Embryonic facial prominence (tissue), 1 donor: ENCODE results near the gene FASTKD1.
"Not testable (repeated sequence)": the region's sequence is repeated elsewhere in the genome, so short reads cannot be mapped to it uniquely, and the experiment has no call there.

ENCODE experiments used
- DNase-seq: peaks from one replicate; pipeline ENCODE4 v3.0.0-alpha.2; 2016; ENCODE audit errors: extremely low spot score

FASTKD1 gene, protein sequence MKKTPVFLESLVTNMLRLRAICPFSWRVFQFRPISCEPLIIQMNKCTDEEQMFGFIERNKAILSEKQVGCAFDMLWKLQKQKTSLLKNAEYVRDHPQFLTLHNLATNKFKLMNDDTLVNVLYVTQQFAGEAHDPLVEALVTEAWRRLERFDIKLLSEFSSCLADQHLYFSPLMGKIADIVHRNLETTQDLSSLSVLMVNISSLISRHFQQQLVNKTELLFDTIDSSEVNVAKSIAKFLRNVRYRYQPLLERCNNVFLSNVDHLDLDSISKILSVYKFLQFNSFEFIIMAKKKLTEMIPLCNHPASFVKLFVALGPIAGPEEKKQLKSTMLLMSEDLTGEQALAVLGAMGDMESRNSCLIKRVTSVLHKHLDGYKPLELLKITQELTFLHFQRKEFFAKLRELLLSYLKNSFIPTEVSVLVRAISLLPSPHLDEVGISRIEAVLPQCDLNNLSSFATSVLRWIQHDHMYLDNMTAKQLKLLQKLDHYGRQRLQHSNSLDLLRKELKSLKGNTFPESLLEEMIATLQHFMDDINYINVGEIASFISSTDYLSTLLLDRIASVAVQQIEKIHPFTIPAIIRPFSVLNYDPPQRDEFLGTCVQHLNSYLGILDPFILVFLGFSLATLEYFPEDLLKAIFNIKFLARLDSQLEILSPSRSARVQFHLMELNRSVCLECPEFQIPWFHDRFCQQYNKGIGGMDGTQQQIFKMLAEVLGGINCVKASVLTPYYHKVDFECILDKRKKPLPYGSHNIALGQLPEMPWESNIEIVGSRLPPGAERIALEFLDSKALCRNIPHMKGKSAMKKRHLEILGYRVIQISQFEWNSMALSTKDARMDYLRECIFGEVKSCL

DNA sequence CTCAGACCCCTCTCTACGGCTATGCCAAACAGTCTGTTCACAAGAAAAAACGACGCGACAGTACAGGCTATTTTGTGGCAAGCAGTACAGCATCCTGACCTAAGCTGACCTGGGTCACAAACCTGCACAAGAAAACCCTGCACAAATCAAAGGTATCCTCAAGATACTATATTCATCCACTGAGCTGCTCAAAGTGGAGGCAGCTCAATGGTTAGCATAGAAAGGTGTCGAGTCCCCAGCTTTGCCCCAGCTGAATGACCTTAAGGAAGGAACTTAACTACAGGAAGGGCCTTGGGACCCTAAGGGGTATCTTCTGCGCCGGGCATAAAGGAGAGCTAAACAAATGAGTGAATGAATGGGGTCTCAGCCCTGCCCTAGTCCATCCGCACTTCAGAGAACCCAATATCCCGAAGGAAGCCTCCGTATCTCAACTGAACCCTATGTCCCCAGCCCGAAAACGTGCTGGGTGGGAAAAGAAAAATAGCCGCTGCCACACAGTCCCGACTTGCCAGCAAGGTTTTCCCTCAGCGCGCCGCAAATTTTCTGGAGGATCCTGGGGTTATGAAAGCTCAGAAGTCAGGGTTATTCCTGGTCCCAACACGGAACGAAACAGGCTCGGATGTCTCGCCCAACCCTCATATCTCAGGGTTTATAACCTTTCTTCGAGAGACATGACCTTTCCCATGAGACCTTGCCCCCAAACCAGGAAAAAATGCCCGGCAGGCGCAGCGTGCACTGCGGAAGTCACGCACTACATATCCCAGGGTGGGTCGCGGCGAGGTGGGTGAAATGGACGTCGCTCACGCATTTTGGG lies at the start of gene FASTKD1:
Gene FASTKD1, minus strand, starts transcription at position 706 of the 814 bp plus-strand sequence. CDS start 1,836 bp downstream, outside the sequence.
- DNase-seq: peak; percentile 81

DNA sequence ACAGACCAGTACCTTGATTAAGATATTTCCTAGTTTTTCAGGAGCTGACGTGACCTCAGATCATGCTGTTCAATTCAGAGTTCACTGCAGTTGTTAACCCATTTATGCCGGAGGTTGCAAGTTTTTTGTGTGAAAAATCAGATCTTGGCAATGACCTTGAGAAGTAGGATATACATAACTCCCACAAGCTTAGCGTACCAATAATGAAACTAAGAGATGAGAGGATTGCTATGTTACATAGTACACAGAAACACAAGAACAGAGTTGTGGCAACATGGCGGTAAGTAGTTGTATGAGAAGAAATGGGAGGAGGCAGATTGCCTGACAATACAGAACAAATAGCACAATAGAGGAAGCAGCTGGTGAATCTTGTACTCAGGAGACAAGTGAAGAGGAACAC lies 49.6 kb upstream of the FASTKD1 start:
- DNase-seq: no peak

DNA sequence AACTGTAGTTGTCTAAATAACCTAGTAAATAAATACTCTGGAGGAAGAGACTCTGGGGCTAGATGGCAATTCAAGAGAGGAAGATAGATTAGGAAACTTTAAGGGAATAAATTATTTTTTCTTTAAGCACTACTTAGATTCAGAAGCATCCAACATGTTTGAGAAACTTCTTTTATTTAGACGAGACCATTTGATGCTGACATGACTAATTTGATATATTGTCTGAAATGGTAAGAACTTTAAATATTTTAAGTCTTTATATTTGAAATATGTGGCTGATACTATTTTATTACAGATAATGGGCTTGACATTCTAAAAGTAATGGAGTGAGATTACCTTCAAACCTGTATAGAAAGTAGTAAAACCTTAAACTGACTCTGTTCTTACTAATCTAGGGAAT lies 46.8 kb upstream of the FASTKD1 start:
- no peak for DNase-seq

DNA sequence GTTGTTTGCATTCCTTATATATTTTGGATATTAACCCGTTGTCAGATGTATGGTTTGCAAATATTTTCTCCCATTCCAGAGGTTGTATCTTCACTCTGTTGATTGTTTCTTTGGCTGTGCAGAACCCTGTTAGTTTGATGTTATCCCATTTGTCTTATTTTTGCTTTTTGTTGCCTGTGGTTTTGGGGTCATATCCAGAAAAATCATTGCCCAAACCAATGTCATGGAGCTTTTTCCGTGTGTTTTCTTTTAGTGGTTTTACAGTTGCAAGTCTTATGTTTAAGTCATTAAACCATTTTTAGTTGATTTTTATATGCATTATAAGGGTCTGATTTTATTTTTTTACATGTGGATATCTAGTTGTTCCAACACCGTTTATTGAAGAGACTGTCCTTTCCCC lies 46.3 kb upstream of the FASTKD1 start:
- no peak for DNase-seq

DNA sequence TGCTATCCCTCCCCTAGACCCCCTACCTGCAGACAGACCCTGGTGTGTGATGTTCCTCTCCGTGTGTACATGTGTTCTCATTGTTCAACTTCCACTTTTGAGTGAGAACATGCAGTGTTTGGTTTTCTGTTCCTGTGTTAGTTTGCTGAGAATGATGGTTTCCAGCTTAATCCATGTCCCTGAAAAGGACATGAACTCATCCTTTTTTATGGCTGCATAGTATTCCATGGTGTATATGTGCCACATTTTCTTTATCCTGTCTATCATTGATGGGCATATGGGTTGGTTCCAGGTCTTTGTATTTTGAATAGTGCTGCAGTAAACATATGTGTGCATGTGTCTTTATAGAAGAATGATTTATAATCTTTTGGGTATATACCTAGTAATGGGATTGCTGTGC lies 42.3 kb upstream of the FASTKD1 start:
- not testable (repeated sequence) for DNase-seq

DNA sequence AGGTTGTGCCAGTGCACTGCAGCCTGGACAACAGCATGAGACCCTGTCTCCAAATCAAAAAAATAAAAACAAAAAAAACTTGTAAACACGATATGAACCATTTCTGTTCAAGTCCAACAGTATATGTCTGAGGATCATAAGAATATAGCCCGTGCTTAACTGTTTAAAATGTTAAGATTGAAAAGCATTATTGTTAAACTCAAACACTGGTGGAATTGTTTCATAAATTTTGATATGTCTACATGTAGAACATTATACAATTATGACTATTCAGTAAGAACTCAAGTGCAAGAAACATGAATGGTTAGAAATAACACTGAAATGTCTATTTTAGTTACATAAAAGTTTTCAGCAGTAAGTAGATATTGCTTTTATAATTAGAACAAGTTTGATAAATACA lies 40.2 kb upstream of the FASTKD1 start:
- DNase-seq: no peak

DNA sequence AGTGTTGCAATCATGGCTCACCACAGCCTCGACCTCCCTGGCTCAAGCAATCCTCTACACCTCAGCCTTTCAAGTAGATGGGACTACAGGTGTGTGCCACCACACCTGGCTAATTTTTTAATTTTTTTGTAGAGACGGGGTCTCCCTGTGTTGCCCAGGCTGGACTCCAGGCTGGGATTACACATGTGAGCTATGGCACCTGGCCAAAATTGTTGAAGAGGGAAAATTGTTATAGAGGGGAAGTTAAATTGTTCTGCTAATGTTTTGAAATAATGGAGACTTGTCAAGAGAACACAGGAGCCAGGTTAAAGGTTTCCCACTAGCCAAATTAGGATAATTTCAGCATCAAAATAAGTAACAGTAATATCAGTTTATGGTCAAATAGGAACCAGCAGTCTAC lies 35.6 kb upstream of the FASTKD1 start:
- no peak for DNase-seq

DNA sequence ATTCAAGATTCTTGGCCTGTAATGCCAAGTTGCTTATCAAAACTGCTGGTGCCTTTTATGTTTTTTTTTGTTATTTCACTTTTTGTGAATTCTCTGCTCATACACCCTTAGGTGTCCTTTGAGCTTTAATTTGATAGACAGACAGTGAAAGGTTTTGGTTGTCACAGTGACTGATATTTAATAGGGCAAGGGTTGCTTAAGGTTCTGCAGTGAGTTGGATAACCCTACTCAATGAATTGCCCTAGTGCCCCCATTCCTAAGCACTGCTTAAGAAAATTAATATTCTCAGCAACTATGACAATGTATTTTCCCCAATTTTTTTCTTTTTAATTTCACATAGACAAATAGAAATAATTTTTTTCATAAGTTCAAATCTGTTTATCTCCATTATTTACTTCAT lies 25.9 kb upstream of the FASTKD1 start:
- DNase-seq: no peak

DNA sequence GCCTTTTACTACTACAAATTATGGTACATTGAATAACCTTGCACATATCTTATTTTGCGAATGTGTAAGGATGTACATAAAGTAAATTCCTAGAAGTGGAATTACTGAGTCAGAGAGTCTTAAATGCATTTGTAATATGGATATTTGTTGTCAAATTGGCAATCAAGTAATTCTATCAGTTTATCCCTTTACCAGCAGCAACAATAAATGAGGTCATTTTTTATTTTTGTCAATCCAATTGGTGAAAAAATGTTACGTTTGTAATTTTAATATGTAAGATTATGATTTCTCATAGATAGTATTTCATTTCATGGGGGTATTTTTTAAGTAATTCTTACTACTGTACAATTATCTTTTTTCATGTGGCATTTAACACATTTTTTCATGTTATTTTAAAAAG lies 25.3 kb upstream of the FASTKD1 start:
- DNase-seq: no peak

DNA sequence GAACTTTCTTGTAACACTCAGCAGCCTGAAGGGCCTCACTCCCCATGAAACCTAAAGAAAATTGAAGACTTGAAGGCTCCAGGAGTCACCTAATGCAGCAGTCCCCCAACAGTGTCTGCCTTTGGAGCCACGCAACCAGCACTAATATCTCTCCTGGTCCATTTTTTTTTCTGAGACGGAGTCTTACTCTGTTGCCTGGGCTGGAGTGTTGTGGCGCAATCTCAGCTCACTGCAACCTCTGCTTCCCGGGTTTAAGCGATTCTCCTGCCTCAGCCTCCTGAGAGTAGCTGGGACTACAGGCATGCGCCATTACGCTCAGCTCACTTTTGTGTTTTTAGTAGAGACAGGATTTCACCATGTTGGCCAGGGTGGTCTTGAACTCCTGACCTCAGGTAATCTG lies 22.9 kb upstream of the FASTKD1 start:
- not testable (repeated sequence) for DNase-seq

DNA sequence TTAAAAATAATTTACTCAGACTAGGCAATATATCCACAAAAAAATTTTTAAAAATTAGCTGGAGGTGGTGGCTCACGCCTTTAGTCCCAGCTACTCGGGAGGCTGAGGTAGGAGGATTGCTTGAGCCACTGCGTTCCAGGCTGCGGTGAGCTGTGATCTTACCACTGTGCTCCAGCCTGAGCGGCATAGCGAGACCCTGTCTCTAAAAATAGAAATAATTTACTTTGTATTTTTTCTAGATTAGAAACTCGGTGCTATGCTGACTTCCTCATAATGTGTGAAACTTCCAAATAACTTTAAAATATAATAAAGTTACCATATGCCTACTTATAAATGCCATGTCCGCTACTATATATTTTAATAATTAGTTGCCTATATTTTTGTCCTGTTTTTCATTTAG lies 17.1 kb upstream of the FASTKD1 start:
- DNase-seq: no peak

DNA sequence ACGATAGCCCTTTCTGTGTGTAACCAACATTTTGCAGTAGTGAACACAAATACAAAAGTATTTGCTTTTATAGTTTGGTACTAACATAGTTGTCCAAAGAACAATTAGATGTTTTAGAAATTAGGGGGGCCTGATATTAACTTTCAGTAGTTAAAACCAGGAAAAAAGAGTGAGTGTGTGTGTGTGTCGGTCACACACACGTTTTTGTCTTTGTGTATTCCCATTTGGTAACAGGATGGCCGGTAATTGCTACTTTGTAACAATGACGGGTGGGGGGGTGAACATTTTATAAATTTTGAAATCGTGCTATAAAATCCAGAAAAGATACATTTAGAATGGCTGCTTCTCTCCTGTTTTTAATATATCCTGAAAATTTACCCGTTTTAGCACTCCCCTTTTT lies 12.0 kb upstream of the FASTKD1 start:
- DNase-seq: no peak

DNA sequence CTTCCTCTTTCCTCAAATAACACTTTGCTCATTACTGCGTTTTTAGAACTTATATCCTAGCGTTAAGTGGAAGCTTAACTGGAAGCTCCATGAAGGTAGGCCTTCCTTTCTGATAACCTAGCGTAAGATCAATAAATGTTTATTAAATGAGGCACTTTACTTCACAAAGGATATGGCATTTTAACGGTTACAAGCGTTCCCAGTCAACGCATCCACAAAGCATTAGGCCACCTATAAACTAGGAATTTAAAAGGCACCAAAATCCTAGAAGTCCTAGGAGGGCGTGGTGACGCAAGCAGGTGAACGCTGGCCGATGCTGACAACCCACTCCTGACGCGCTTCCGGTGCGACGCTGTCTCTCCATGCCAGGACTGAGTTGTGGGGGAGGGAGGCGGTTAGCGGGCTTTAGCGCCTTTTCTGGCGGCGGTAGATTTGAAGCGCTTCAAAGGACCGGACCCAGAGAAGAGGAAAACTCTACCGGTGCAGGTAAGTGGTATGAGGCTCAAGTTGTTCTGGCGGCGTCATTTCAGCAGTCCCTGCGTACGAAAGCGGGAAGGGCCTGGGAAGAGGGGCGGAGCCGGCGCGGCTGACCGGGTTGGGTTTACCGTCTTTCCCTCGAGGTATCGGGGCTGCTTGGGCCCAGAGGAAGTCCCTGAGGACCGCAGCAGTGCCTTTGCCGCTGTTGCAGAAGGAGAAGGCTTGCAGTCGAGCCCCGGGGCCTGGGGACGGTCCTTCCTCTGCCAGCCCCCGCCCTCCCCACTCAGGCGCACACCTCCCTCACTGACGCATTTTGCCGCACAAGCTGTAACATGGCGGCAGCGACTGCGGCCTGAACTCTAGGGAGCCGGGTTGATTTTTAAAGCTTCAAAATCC lies 10.6 kb upstream of the FASTKD1 start, which contains the start of gene PPIG:
Gene PPIG, plus strand, starts transcription at position 347 of the 873 bp plus-strand sequence. CDS start 19,691 bp downstream, outside the sequence.
- peak; percentile 92 for DNase-seq

DNA sequence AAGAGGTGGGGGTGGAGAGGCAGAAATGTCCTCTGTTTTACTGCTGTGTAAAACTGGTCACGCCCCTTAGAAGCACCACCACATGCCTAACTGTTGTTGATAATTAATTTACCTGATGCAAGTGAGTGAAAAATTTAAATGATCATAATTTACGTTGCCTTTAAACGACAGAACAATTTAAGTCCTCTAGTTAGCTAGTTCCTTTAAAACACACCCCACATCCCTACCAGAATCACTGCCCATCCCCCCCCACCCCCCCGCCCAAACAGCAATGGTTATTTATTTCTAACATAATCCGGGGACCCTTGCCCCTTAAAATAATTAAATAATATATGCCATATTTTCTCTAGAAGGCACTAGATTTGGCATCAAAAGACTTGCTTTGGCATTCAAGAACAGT lies 9.9 kb upstream of the FASTKD1 start:
- no peak for DNase-seq

DNA sequence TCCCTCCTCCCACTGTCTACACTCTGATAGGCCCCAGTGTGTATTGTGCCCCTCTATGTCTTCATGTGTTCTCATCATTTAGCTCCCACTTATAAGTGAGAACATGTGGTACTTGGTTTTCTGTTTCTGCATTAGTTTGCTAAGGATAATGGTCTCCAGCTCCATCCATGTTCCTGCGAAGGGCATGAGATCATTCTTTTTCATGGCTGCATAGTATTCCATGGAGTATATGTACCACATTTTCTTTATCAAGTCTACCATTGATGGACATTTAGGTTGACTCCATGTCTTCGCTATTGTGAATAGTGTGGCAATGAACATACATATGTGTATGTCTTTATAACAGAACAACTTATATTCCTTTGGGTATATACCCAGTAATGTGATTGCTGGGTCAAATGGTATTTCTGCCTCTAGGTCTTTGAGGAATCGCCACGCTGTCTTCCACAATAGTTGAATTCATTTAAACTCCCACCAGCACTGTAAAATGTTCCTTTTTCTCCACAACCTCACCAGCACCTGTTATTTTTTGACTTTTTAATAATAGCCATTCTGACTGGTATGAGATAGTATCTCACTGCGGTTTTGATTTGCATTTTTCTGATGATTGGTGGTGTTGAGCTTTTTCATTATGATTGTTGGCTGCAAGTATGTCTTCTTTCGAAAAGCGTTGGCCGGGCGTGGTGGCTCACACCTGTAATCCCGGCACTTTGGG lies 9.0 kb upstream of the FASTKD1 start:
- not testable (repeated sequence) for DNase-seq

DNA sequence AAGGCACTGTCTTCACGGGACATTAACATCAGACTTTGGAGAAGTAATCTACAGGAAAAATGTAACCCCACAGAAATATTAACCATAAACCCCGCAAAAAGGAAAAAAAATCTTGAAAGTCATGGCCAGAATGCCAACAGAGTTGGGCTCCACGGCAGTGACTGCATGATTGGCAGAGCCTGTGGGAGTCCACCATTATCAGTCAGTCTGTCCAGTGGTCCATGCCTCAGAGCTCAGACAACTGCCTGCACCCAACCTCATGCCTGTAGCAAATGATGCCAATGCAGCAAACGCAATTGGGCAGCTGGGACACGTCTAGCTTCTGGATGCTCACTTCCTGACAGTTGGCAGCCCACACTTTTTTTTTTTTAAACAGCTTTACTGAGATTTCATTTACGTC lies 5.4 kb upstream of the FASTKD1 start:
- no peak for DNase-seq

DNA sequence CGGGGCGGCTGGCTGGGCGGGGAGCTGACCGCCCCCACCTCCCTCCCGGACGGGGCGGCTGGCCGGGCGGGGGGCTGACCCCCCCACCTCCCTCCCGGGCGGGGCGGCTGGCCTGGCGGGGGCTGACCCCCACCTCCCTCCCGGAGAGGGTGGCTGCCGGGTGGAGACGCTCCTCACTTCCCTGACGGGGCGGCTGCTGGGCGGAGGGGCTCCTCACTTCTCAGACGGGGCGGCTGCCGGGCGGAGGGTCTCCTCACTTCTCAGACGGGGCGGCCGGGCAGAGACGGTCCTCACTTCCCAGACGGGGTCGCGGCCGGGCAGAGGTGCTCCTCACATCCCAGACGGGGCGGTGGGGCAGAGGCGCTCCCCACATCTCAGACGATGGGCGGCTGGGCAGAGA lies 1.6 kb upstream of the FASTKD1 start:
- not testable (repeated sequence) for DNase-seq

DNA sequence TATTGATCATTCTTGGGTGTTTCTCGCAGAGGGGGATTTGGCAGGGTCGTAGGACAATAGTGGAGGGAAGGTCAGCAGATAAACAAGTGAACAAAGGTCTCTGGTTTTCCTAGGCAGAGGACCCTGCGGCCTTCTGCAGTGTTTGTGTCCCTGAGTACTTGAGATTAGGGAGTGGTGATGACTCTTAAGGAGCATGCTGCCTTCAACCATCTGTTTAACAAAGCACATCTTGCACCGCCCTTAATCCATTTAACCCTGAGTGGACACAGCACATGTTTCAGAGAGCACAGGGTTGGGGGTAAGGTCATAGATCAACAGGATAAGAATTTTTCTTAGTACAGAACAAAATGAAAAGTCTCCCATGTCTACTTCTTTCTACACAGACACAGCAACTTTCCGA lies 874 bp upstream of the FASTKD1 start:
- not testable (repeated sequence) for DNase-seq

DNA sequence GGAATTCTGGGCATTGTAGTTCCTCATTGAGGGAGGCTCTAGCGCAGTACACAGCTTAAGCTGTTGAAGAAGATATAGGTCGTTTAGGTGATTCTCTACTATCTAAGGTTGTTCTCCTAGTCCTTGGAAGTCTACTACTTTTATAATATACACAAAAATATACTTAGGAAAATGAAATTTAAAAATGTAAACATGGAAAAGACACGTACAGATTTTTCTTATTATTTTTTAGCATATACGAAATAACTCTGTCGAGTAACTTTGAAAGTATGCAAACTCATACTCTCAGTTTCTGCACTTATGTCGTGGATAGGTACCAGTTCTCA lies 272 bp upstream of the FASTKD1 start:
- no peak for DNase-seq

DNA sequence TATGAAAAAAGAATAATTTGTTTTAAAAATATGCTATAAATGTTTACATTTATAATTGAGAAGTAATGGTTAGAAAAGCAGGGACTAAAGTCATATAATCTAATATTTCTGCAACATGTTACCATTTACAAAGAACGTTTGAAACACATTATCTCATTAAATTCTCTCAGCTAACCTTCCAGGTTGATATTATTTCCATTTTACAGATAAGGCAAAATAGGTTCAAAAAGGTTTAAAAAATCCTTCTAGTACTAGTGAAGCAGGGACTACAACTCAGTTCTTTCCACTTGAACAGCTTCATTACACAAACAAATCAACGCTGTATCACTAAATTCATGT lies 875 bp downstream of the FASTKD1 start:
- no peak for DNase-seq

DNA sequence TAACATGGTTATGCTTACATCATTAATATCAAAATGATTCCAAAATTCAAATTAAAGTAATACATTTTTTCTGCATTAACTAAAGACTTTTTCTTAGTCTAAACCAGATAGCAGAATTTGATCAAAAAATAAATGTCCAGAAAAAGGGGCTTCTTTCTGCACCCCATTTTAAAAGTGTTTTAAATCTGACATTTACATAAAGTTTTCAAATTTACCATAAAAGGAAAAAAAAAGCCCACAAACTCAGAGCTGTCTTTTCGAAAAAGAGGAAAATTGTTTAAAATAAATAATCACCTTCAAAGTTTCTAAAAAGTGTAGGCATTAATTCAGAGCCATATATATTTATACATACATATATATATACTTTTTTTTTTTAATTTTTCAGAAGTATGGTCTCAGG lies 1.5 kb downstream of the FASTKD1 start:
- DNase-seq: no peak
